ENCODE measurements around the gene AATK.

The AATK gene

GRCh38 chr17:81130385-81131361 is 35.3 kb downstream of the AATK start:
- ATAC-seq = no peak
- TF ChIP-seq ZC3H10 (CRISPR knock-in tag; IDR thresholded peaks at IDR 0.05) (no peak), TCF4 (CRISPR knock-in tag; IDR thresholded peaks at IDR 0.05; ENCODE audit: borderline replicate concordance) (no peak), PPARA (CRISPR knock-in tag; IDR thresholded peaks at IDR 0.05; ENCODE audit: borderline replicate concordance) (no peak), ZNF8 (CRISPR knock-in tag; IDR thresholded peaks at IDR 0.05) (no peak), TOX (CRISPR knock-in tag; IDR thresholded peaks at IDR 0.05; ENCODE audit: borderline replicate concordance) (no peak), OSR1 (CRISPR knock-in tag; IDR thresholded peaks at IDR 0.05) (no peak), ZFP3 (CRISPR knock-in tag; IDR thresholded peaks at IDR 0.05) (no peak)

GRCh38 chr17:81129711-81130367 is 36.2 kb downstream of the AATK start:
- no peak for ATAC-seq
- no peak for TF ChIP-seq ZNF565 (CRISPR knock-in tag; conservative IDR thresholded peaks at IDR 0.05; ENCODE audit: low read depth)
- no peak for TF ChIP-seq CSDC2 (CRISPR knock-in tag; IDR thresholded peaks at IDR 0.05)
- no peak for TF ChIP-seq TOX (CRISPR knock-in tag; IDR thresholded peaks at IDR 0.05; ENCODE audit: borderline replicate concordance)
- TF ChIP-seq ZNF8 (CRISPR knock-in tag; IDR thresholded peaks at IDR 0.05) = no peak
- TF ChIP-seq POU6F1 (CRISPR knock-in tag; IDR thresholded peaks at IDR 0.05; ENCODE audit: borderline replicate concordance, low read depth) = no peak
- no peak for TF ChIP-seq ARNTL (CRISPR knock-in tag; IDR thresholded peaks at IDR 0.05; ENCODE audit: borderline replicate concordance, low read depth)
- TF ChIP-seq ESRRG (CRISPR knock-in tag; IDR thresholded peaks at IDR 0.05) = no peak
- no peak for TF ChIP-seq TSHZ2 (CRISPR knock-in tag; IDR thresholded peaks at IDR 0.05)

- no peak for TF ChIP-seq ZNF8 (CRISPR knock-in tag; IDR thresholded peaks at IDR 0.05)
- TF ChIP-seq ZNF70 (CRISPR knock-in tag; IDR thresholded peaks at IDR 0.05) = no peak
- no peak for TF ChIP-seq ZC3H10 (CRISPR knock-in tag; IDR thresholded peaks at IDR 0.05)
- no peak for TF ChIP-seq ZNF565 (CRISPR knock-in tag; conservative IDR thresholded peaks at IDR 0.05; ENCODE audit: low read depth)
- TF ChIP-seq PATZ1 (CRISPR knock-in tag; IDR thresholded peaks at IDR 0.05; ENCODE audit: borderline replicate concordance) = no peak
- TF ChIP-seq OSR1 (CRISPR knock-in tag; IDR thresholded peaks at IDR 0.05) = no peak
- ATAC-seq = peak; percentile 16; the same call in 2 of the 3 replicates
These were observed 36.7 kb downstream of the AATK start for GRCh38 chr17:81129289-81129688.

- TF ChIP-seq ZFP3 (CRISPR knock-in tag; IDR thresholded peaks at IDR 0.05) = no peak
These were observed 37.2 kb downstream of the AATK start for GRCh38 chr17:81128774-81129173.

GRCh38 chr17:81128338-81128737 is 37.7 kb downstream of the AATK start:
- no peak for ATAC-seq

More at GRCh38 chr17:81128774-81129173, 37.2 kb downstream of the AATK start:
- no peak for ATAC-seq

More at GRCh38 chr17:81128338-81128737, 37.7 kb downstream of the AATK start:
- TF ChIP-seq OSR1 (CRISPR knock-in tag; IDR thresholded peaks at IDR 0.05) = no peak
- TF ChIP-seq SNAI2 (CRISPR knock-in tag; IDR thresholded peaks at IDR 0.05) = no peak
- TF ChIP-seq ZFP30 (CRISPR knock-in tag; IDR thresholded peaks at IDR 0.05) = no peak
- TF ChIP-seq RARB (CRISPR knock-in tag; IDR thresholded peaks at IDR 0.05) = no peak
- TF ChIP-seq BACH2 (CRISPR knock-in tag; IDR thresholded peaks at IDR 0.05; ENCODE audit: borderline replicate concordance) = no peak
- no peak for TF ChIP-seq TSHZ2 (CRISPR knock-in tag; IDR thresholded peaks at IDR 0.05)
- TF ChIP-seq ZNF565 (CRISPR knock-in tag; conservative IDR thresholded peaks at IDR 0.05; ENCODE audit: low read depth) = no peak
- no peak for TF ChIP-seq TCF4 (CRISPR knock-in tag; IDR thresholded peaks at IDR 0.05; ENCODE audit: borderline replicate concordance)

All from SK-N-SH treated with all-trans-retinoic acid at 6 μM for 48 hours (cell line).